Effector CD4-positive, alpha-beta T cell (primary cell): ENCODE data around the gene BRD3OS.
"Not testable (repeated sequence)": the region's sequence is repeated elsewhere in the genome, so short reads cannot be mapped to it uniquely, and the experiment has no call there.

Experiments
- DNase-seq: peaks from one replicate; pipeline ENCODE4 v3.0.0-alpha.2; 2020

Gene BRD3OS

GRCh38 chr9:134066526-134066912 is 41.2 kb downstream of the BRD3OS start:
- no peak for DNase-seq

- DNase-seq: peak; percentile 45
Observed at GRCh38 chr9:134066913-134067851, 41.9 kb downstream of the BRD3OS start.

GRCh38 chr9:134067904-134068743 is 42.8 kb downstream of the BRD3OS start, which contains the start of gene BRD3:
Gene BRD3 (minus strand): TSS chr9:134068026. CDS start chr9:134053477, 14,549 bp downstream.
- peak; percentile 77 for DNase-seq

- DNase-seq: no peak
Observed at GRCh38 chr9:134068744-134069479, 43.6 kb downstream of the BRD3OS start.

- DNase-seq: no peak
Observed at GRCh38 chr9:134069480-134070399, 44.5 kb downstream of the BRD3OS start.

- DNase-seq: no peak
Observed at GRCh38 chr9:134071149-134071548, 45.9 kb downstream of the BRD3OS start.

GRCh38 chr9:134072683-134073082 is 47.4 kb downstream of the BRD3OS start:
- DNase-seq: not testable (repeated sequence)

GRCh38 chr9:134073500-134073899 is 48.2 kb downstream of the BRD3OS start:
- no peak for DNase-seq

- not testable (repeated sequence) for DNase-seq
Observed at GRCh38 chr9:134075689-134076088, 50.4 kb downstream of the BRD3OS start.

GRCh38 chr9:134076644-134077043 is 51.4 kb downstream of the BRD3OS start:
- no peak for DNase-seq
